Upper lobe of right lung (tissue), 1 donor: Measurements from ENCODE around the gene CLDN19. TPM values are rescaled to one million over a fixed set of nuclear protein-coding genes. Genes with fewer than 3 reads are reported as not detected.
"Not testable (repeated sequence)": the region's sequence is repeated elsewhere in the genome, so short reads cannot be mapped to it uniquely, and the experiment has no call there.

Experiments used
- ATAC-seq: fragments of 200-7000 bp; cut with Tn5 transposase; one replicate; pipeline ENCODE4 v1.9.1; 2020; ENCODE audit warnings: mild to moderate bottlenecking, moderate library complexity
- DNase-seq: peaks from one replicate; pipeline ENCODE4 v3.0.0-alpha.2; 2020
- H3K27ac ChIP-seq: fragments of 200-600 bp; one replicate; pipeline ENCODE4 v1.8.0; 2022
- H3K27me3 ChIP-seq: fragments of 200-600 bp; one replicate; pipeline ENCODE4 v1.8.0; 2022; ENCODE audit warnings: mild to moderate bottlenecking
- H3K36me3 ChIP-seq: fragments of 200-600 bp; one replicate; pipeline ENCODE4 v1.8.0; 2022
- H3K4me1 ChIP-seq: fragments of 200-600 bp; one replicate; pipeline ENCODE4 v1.8.0; 2022
- H3K4me3 ChIP-seq: fragments of 200-600 bp; one replicate; pipeline ENCODE4 v1.8.0; 2022; ENCODE audit warnings: mild to moderate bottlenecking
- H3K9me3 ChIP-seq: fragments of 200-600 bp; one replicate; pipeline ENCODE4 v1.8.0; 2022
- CTCF ChIP-seq: fragments of 200-600 bp; IDR thresholded peaks from one replicate; pipeline ENCODE4 v1.8.0; 2022; ENCODE audit warnings: antibody characterized with exemption
- intact Hi-C: fragments of 100-400 bp; cut with DNase I; formaldehyde crosslinking; loops from one replicate; pipeline ENCODE4 v1.11.0; 2022
- total RNA-seq: library from RNA; stranded (reverse); fragmentation: NEBNext Ultra II Directional; extraction: Animal tissue kit (Norgen Biotek cat#: 25700); gene quantifications from one replicate; pipeline ENCODE4 v1.2.1, GENCODE V29; 2021
- donor health status: DM: no; HTN: yes; CAD: no; lungs with severe emphysema.

Gene CLDN19
- total RNA-seq, 1 donor from 2014 or later = not detected

DNA sequence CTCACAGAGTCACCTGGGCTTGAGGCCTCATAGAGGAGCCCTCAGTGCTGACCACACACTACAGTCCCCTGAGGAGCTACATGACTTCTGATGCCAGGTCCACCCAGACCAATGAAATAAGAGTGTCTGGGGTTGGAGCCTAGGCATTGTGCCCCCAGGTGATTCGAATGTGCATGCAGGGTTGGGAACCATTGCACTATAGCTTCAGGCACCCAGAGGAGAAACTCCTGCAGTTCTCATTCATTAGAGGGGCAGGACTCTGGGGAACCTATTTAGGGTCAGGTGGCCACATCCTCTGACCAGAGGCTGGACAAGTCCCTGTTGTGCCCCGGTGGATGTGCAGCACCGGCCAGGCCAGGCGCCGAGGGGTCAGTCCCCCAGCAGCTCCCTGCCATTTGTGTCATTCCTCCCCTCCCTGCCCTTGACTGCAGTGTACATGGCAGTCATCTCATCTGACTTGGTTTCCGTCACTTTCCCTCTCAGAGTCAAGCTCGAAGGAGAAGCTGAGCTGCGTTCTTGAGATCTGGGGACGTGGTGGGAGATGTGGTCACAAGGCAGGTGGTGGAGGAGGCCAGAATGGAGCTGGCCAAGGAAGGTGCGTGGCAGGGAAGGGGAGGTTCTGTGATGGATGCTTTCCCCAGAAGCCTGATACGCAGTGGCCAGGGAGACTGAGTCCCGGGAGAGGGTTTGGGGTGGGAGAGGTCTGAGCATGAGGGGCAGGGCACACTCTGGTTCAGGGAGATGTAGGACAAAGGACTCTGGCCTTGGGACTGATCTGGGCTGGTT, 6.4 kb downstream of the CLDN19 start:
- Histone ChIP-seq H3K4me1 (no peaks in the 10 kb centered on the region), H3K36me3 (no peaks in the 10 kb centered on the region), H3K27me3 (no peaks in the 10 kb centered on the region), H3K27ac (no peak overlapping the region), H3K4me3 (no peak overlapping the region), H3K9me3 (no peaks in the 10 kb centered on the region)
- ATAC-seq (no peak), DNase-seq (no peak)
- TF ChIP-seq CTCF = no peak
- intact Hi-C loops = no loop called here

DNA sequence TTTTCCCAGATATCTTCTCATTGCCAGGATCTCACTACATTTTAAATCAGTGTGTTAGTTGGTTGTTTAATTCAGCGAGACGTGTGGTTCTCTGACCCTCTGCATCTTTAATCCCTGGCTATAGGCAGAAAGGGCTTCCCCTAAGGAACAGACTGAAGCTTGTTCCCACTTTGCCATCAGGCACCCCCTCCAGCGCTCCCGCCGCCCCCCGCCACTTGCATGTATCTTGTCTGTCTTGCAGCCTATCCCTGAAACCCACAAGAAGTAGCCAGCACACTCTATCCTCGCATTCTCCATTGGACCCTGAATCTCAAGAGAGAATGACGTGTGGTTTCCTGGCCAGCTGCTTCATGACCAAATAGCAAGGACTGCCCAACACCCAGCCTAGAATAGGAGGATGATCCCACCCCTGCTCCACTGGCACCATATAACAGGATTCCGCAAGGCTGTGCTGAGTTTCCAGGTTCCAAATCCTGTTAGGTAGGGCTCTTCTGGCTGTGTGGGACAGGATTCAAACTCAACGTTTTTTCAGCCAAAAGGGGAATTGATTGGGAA, 7.8 kb downstream of the CLDN19 start:
- intact Hi-C loops = no loop called here
- Histone ChIP-seq H3K27ac (no peak overlapping the region), H3K27me3 (no peaks in the 10 kb centered on the region), H3K36me3 (no peaks in the 10 kb centered on the region), H3K9me3 (no peaks in the 10 kb centered on the region), H3K4me3 (no peak overlapping the region), H3K4me1 (no peaks in the 10 kb centered on the region)
- ATAC-seq = no peak
- no peak for TF ChIP-seq CTCF
- DNase-seq = no peak

- intact Hi-C loops = no loop called here
- DNase-seq = no peak
- no peaks in the 10 kb centered on the region for H3K36me3 ChIP-seq
- H3K27me3 ChIP-seq = no peaks in the 10 kb centered on the region
- no peak for ATAC-seq
- no peaks in the 10 kb centered on the region for H3K9me3 ChIP-seq
- H3K4me1 ChIP-seq = no peaks in the 10 kb centered on the region
- TF ChIP-seq CTCF = no peak
- no peak overlapping the region for H3K27ac ChIP-seq
- H3K4me3 ChIP-seq = no peak overlapping the region
Measured at GRCh38 chr1:42731585-42731984, 8.5 kb downstream of the CLDN19 start.

DNA sequence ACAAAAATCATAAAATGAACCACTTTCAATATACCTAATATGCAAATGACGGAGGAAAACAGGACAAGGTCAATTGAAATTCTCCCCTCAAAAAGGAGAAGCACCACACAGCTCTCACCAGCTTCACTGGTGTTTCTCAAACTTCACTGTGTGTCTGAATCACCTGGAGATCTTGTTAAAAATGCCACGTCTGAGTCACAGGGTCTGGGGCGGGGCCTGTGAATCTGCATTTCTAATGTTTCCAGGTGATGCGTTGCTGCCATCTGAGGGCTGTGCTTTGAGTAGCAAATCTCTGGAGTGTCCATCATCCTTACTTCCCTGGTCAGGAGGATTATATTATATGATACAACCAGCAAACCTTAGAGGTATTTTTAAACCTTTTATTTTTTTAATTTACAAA, 9.0 kb downstream of the CLDN19 start:
- H3K27ac ChIP-seq = no peak overlapping the region
- intact Hi-C loops = no loop called here

DNA sequence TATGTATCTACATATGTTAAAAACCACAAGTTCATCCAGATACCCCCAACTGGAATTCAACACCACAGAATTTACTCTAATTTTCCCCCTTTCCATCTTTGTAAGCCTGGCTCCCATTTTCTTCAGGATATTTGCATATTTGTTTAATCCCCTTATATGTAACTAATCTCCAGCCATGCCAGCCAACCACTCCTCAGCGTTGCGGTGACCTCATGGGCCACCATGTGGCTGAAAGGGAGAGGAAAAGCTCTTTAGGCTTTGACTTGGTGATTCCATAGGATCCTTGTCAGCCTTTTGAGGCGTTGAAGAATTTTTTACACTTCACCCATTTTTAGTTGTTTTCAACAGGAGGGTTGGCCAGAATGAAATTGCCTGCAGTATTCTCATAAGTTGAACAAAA, 10.0 kb downstream of the CLDN19 start:
- ATAC-seq (no peak), DNase-seq (no peak)
- no peak overlapping the region for H3K27ac ChIP-seq
- intact Hi-C loops = no loop called here
- no peaks in the 10 kb centered on the region for H3K9me3 ChIP-seq
- no peak for TF ChIP-seq CTCF
- no peak overlapping the region for H3K4me3 ChIP-seq
- H3K4me1 ChIP-seq = no peaks in the 10 kb centered on the region
- no peaks in the 10 kb centered on the region for H3K27me3 ChIP-seq
- H3K36me3 ChIP-seq = no peaks in the 10 kb centered on the region

More for the DNA sequence above, 9.0 kb downstream of the CLDN19 start:
- H3K27me3 ChIP-seq = no peaks in the 10 kb centered on the region
- no peaks in the 10 kb centered on the region for H3K36me3 ChIP-seq
- ATAC-seq (no peak), DNase-seq (no peak)
- H3K4me1 ChIP-seq = no peaks in the 10 kb centered on the region
- H3K4me3 ChIP-seq = no peak overlapping the region
- no peak for TF ChIP-seq CTCF
- no peaks in the 10 kb centered on the region for H3K9me3 ChIP-seq

DNA sequence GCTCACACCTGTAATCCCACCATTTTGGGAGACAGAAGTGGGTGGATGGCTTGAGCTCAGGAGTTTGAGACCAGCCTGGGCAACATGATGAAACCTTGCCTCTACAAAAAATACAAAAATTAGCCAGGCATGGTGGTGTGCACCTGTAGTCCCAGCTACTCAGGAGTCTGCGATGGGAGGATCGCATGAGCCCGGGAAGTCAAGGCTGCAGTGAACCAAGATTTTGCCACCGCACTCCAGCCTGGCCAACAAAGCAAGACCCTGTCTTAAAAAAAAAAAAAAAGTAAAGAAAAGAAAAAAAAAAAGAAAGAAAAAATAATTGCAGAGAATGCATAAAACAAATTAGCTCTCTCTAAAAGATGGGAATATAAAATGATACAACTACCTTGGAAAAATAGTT, 14.2 kb downstream of the CLDN19 start:
- intact Hi-C loops, H3K4me3 ChIP-seq, H3K27ac ChIP-seq, H3K36me3 ChIP-seq, H3K27me3 ChIP-seq, H3K4me1 ChIP-seq, H3K9me3 ChIP-seq, ATAC-seq, DNase-seq: not testable (repeated sequence)
